Loucy (cell line): ENCODE measurements around the gene TRPV5.

Experiments used
- H2AFZ ChIP-seq: fragments of 200-600 bp; sonication (generic); 2 replicates; pipeline ENCODE4 v1.6.0; 2016; ENCODE audit warnings: antibody characterized with exemption, mild to moderate bottlenecking, low read length, moderate library complexity
- H3F3A ChIP-seq: fragments of 200-600 bp; 2 replicates; pipeline ENCODE4 v1.6.0; 2016; ENCODE audit warnings: antibody characterized with exemption, low read depth, mild to moderate bottlenecking
- H3K27me3 ChIP-seq: fragments of 200-600 bp; sonication (generic); 2 replicates; pipeline ENCODE4 v1.6.1; 2014; ENCODE audit warnings: low read length, mild to moderate bottlenecking; ENCODE audit not compliant: insufficient read depth, poor library complexity, severe bottlenecking
- H3K36me3 ChIP-seq: fragments of 200-600 bp; sonication (generic); 2 replicates; pipeline ENCODE4 v1.6.1; 2016; ENCODE audit warnings: low read length; ENCODE audit not compliant: insufficient read depth
- H3K4me1 ChIP-seq: fragments of 200-600 bp; sonication (generic); 2 replicates; pipeline ENCODE4 v1.5.1; 2014; ENCODE audit warnings: low read length, mild to moderate bottlenecking; ENCODE audit not compliant: insufficient read depth, poor library complexity, severe bottlenecking
- H3K4me2 ChIP-seq: fragments of 200-600 bp; sonication (generic); 2 replicates; pipeline ENCODE4 v1.6.0; 2014; ENCODE audit warnings: antibody characterized with exemption, low read length, low read depth, mild to moderate bottlenecking; ENCODE audit not compliant: poor library complexity, severe bottlenecking
- H3K4me3 ChIP-seq: fragments of 200-600 bp; sonication (generic); 2 replicates; pipeline ENCODE4 v1.5.1; 2014; ENCODE audit warnings: low read length, mild to moderate bottlenecking, mixed read lengths; ENCODE audit not compliant: poor library complexity, severe bottlenecking
- H3K79me2 ChIP-seq: fragments of 200-600 bp; sonication (generic); 2 replicates; pipeline ENCODE4 v1.6.1; 2014; ENCODE audit warnings: low read length; ENCODE audit not compliant: insufficient read depth
- H3K9ac ChIP-seq: fragments of 200-600 bp; sonication (generic); 2 replicates; pipeline ENCODE4 v1.6.0; 2014; ENCODE audit warnings: mild to moderate bottlenecking, low read depth, low read length, moderate library complexity; ENCODE audit not compliant: poor library complexity, severe bottlenecking
- H3K9me2 ChIP-seq: fragments of 200-600 bp; sonication (generic); replicated peaks from 2 replicates; pipeline ENCODE4 v1.6.1; 2016; ENCODE audit warnings: low read depth, low read length, mixed read lengths
- H3K9me3 ChIP-seq: fragments of 200-600 bp; sonication (generic); 2 replicates; pipeline ENCODE4 v1.6.1; 2014; ENCODE audit warnings: mild to moderate bottlenecking, antibody characterized with exemption, low read length, low read depth; ENCODE audit not compliant: insufficient read depth
- H4K20me1 ChIP-seq: fragments of 200-600 bp; sonication (generic); 2 replicates; pipeline ENCODE4 v1.6.0; 2014; ENCODE audit warnings: antibody characterized with exemption, low read length, mild to moderate bottlenecking; ENCODE audit not compliant: insufficient read depth, poor library complexity, severe bottlenecking
- CTCF ChIP-seq: fragments of 200-600 bp; sonication (generic); conservative IDR thresholded peaks from 2 replicates; pipeline ENCODE4 v1.5.1; 2014; ENCODE audit warnings: mild to moderate bottlenecking, antibody characterized with exemption, low read length
- EZH2phosphoT487 ChIP-seq: fragments of 200-600 bp; IDR thresholded peaks from 2 replicates; pipeline ENCODE4 v1.6.1; 2018; ENCODE audit warnings: antibody characterized with exemption, mild to moderate bottlenecking, moderate library complexity, borderline replicate concordance

TRPV5 gene

GRCh38 chr7:142968229-142968628 lies 34.7 kb upstream of the TRPV5 start:
- H3K9me3 ChIP-seq, result no peaks in the 10 kb centered on the region
- TF ChIP-seq CTCF (no peak), EZH2phosphoT487 (no peak)
- H3K9me2 ChIP-seq, result no peaks in the 10 kb centered on the region

DNA sequence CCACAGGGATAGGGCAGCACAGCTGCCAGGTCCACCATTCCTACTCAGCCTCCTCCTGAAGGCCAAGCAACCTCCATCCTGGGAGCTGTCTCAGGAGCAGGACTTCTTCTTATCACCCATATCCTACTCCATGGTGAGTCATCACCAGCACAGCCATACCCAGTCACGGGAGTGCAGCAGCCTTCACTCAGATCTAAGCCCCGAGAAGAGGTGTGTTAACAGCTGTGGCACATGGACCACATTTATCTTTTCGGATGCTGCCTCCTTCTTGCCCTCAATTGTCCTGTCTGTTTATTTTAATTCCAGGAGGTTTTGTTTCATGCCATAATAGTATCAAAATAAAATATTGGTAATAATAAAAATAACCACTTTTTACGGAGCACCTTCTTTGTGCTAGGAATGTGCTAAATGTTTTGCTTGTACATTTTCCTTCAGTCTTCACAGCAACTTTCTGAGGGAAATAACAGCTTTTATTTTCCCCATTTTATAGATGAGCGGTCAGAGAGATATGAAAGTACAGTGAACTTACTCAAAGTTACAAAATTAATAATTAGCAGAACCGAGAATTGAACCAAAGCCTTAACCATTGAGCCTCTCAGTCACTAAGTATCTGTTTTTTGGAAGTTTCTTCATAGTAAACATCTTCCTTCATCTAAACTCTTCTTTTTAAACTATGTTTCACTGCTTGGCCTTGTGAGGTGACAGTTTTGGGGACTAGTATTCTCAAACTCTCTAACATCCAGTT lies 31.1 kb upstream of the TRPV5 start:
- Histone ChIP-seq H3K9me3 (no peaks in the 10 kb centered on the region), H3K4me2 (no peak overlapping the region), H3K9ac (no peak overlapping the region), H3K4me1 (no peaks in the 10 kb centered on the region), H2AFZ (no peak overlapping the region), H3K36me3 (no peaks in the 10 kb centered on the region), H3K4me3 (no peak overlapping the region), H3K27me3 (no peaks in the 10 kb centered on the region), H3F3A (no peaks in the 10 kb centered on the region), H4K20me1 (no peaks in the 10 kb centered on the region), H3K9me2 (no peaks in the 10 kb centered on the region), H3K79me2 (no peaks in the 10 kb centered on the region)
- TF ChIP-seq CTCF (no peak), EZH2phosphoT487 (no peak)

More at GRCh38 chr7:142968229-142968628, 34.7 kb upstream of the TRPV5 start:
- no peaks in the 10 kb centered on the region for H3F3A ChIP-seq
- no peaks in the 10 kb centered on the region for H3K36me3 ChIP-seq
- no peak overlapping the region for H3K9ac ChIP-seq
- no peaks in the 10 kb centered on the region for H3K4me1 ChIP-seq
- no peak overlapping the region for H3K4me2 ChIP-seq
- H3K4me3 ChIP-seq, result no peak overlapping the region
- H4K20me1 ChIP-seq, result no peaks in the 10 kb centered on the region
- no peaks in the 10 kb centered on the region for H3K79me2 ChIP-seq
- H3K27me3 ChIP-seq, result no peaks in the 10 kb centered on the region
- no peak overlapping the region for H2AFZ ChIP-seq

DNA sequence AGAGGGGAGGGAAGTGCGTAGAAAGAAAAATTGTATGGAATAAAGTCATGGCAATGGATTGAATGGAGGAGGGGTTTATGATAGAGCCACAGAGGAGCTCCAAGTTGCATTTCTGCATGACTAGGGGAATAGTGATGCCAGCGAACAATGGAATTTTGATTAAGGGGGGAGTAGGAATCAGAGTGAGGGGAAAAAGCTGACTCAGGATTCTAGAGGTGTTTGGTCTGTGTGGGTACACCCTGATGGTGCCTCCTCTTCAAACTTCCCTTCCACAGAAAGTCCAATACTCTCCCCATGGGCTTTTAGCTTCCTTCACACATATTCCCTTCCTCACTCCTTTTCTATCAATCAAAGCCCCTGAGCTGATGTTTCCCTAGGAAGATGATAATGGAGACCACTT lies 30.4 kb upstream of the TRPV5 start:
- H3K79me2 ChIP-seq, result no peaks in the 10 kb centered on the region
- H3K9me3 ChIP-seq, result no peaks in the 10 kb centered on the region
- no peaks in the 10 kb centered on the region for H3F3A ChIP-seq
- no peaks in the 10 kb centered on the region for H3K27me3 ChIP-seq
- no peaks in the 10 kb centered on the region for H3K4me1 ChIP-seq
- H3K4me3 ChIP-seq, result no peak overlapping the region
- no peaks in the 10 kb centered on the region for H3K9me2 ChIP-seq
- H3K36me3 ChIP-seq, result no peaks in the 10 kb centered on the region
- H2AFZ ChIP-seq, result no peak overlapping the region
- no peak for TF ChIP-seq EZH2phosphoT487
- TF ChIP-seq CTCF, result no peak
- no peak overlapping the region for H3K4me2 ChIP-seq
- no peak overlapping the region for H3K9ac ChIP-seq
- H4K20me1 ChIP-seq, result no peaks in the 10 kb centered on the region
